ENCODE data around the gene SSUH2. TPM values are rescaled to one million over a fixed set of nuclear protein-coding genes. Genes with fewer than 3 reads are reported as not detected.
A peak's percentile ranks its signal among the peaks of the same experiment; 100 is the strongest.
"Not testable (repeated sequence)": the region's sequence is repeated elsewhere in the genome, so short reads cannot be mapped to it uniquely, and the experiment has no call there.

SSUH2 gene
- total and polyA plus RNA-seq, 4 donors, result 0.79 to 2.3 (median 1.2) TPM

DNA sequence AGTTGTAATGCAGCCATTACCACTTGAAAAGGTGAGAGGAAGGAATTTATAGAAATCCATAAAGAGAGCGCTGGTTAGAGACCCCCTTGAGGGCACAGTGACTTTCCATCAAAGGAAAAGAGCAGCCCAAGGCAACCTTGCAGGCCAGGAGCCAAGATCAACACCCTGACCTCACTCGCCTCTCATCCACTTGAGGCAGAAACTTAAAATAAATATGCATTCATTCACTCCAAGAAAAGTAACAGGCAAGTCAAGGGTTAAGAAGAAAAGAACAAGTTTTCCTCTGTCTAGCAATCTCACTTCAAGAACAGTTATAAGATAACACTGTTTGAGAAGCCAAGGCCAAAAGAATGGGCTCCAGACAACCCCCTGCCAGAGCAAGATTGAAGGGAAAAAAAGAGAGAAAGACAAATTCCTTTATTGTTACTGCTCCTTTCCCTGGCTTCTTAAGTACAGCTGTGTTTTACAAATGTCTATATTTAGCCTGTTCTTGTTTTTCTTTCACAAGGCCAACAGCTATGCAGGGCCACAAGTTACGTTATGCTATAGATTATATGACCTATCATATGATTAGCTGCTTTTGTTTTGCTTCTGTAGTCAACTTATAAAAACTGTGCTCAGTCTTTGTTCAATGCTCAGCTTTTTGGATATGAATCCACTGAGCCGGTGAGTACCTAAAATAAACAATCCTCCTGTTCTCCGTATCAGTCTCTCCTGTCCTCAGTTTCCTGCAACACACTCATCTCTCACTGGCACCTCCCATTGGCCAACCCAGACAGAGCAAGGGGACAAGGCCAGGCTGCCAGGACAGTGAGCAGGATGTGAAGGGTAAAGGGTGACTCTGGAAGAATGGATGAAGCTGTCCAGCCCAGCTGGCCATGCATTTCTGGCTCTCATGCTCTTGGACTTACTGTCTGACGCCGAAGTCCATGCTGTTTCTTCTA lies 15.8 kb upstream of the SSUH2 start:
- Histone ChIP-seq H3K36me3 (ENCODE audit: control insufficient read depth, insufficient read depth, low read length) (no peaks in the 10 kb centered on the region), H3K9me3 (ENCODE audit: control insufficient read depth, insufficient read depth, low read length) (no peaks in the 10 kb centered on the region), H3K27ac (ENCODE audit: low read depth, low read length) (peak overlapping the region; percentile 65), H3K4me3 (ENCODE audit: low read depth, low read length) (no peak overlapping the region), H3K27me3 (ENCODE audit: control insufficient read depth, insufficient read depth, low read length) (no peaks in the 10 kb centered on the region), H3K4me1 (ENCODE audit: control insufficient read depth, insufficient read depth, low read length) (peaks cover 29% of the 10 kb centered on the region)
- DNase-seq (ENCODE audit: low read depth in 4 of 6, low spot score in 6 of 6), result peak in 1 of 6 donors; percentile 43
- WGBS (ENCODE audit: insufficient coverage), result 69% methylated on average over 5 of the region's 7 CpGs

GRCh38 chr3:8659242-8659641 lies 14.6 kb upstream of the SSUH2 start:
- no peaks in the 10 kb centered on the region for H3K36me3 ChIP-seq (ENCODE audit: control insufficient read depth, insufficient read depth, low read length)
- no peak overlapping the region for H3K4me3 ChIP-seq (ENCODE audit: low read depth, low read length)
- no peak for DNase-seq (ENCODE audit: low read depth in 4 of 6, low spot score in 6 of 6)
- H3K9me3 ChIP-seq (ENCODE audit: control insufficient read depth, insufficient read depth, low read length), result no peaks in the 10 kb centered on the region
- H3K4me1 ChIP-seq (ENCODE audit: control insufficient read depth, insufficient read depth, low read length), result peaks cover 28% of the 10 kb centered on the region
- no peak overlapping the region for H3K27ac ChIP-seq (ENCODE audit: low read depth, low read length)
- H3K27me3 ChIP-seq (ENCODE audit: control insufficient read depth, insufficient read depth, low read length), result no peaks in the 10 kb centered on the region
- 100% methylated on average over 2 of the region's 4 CpGs for WGBS (ENCODE audit: insufficient coverage)

GRCh38 chr3:8658306-8659212 lies 14.0 kb upstream of the SSUH2 start:
- peak overlapping the region; percentile 40 for H3K27ac ChIP-seq (ENCODE audit: low read depth, low read length)
- no peaks in the 10 kb centered on the region for H3K9me3 ChIP-seq (ENCODE audit: control insufficient read depth, insufficient read depth, low read length)
- no peak overlapping the region for H3K4me3 ChIP-seq (ENCODE audit: low read depth, low read length)
- WGBS (ENCODE audit: insufficient coverage), result 23% methylated on average over 10 of the region's 12 CpGs
- no peaks in the 10 kb centered on the region for H3K36me3 ChIP-seq (ENCODE audit: control insufficient read depth, insufficient read depth, low read length)
- peak in 2 of 6 donors; percentile 30 to 66 for DNase-seq (ENCODE audit: low read depth in 4 of 6, low spot score in 6 of 6)
- H3K4me1 ChIP-seq (ENCODE audit: control insufficient read depth, insufficient read depth, low read length), result peaks cover 24% of the 10 kb centered on the region
- no peaks in the 10 kb centered on the region for H3K27me3 ChIP-seq (ENCODE audit: control insufficient read depth, insufficient read depth, low read length)

DNA sequence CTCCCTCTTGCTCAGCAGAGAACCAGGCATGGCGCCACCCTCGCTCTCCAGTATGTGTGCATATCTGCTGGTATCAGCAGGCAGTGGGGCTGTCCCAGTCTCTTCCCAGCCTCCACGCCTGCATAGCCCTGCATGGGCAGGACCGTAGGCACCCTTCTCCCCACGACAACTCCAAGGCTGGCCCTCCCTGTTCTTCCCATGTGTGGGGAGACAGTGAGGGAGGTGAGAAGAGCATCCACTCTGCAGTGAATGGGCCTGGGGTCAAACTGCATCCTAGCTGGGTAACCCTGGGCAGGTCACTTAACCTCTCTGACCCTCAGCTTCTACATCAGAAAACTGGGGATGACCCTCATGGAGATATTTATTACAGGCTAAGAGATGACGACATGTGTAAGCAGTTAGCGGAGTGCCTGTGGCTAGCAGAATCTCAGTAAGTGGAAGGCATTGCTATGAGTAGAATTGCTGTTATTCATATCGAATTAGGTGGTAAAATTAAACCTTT lies 13.3 kb upstream of the SSUH2 start:
- WGBS (ENCODE audit: insufficient coverage), result 90% methylated on average over 5 of the region's 8 CpGs
- no peak for DNase-seq (ENCODE audit: low read depth in 4 of 6, low spot score in 6 of 6)

DNA sequence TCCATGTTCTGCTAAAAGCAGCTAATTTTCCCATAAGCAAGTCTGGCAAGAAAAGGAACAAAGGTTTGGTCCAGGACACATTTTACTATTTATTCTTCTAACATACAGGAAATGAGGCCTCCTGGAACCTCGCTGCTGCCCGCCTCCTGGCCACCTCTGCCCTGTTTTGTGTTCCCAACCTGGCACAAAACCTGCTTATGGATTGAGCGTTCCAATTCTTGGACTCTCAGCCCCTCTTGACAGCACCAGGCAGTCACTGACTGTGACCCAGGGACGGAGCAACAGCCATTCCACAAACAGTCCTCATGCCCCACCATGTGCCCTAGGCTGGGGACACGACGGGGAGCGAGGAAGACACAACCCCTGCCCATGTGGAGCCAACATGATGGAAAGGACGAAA lies 11.6 kb upstream of the SSUH2 start:
- Histone ChIP-seq H3K4me3 (ENCODE audit: low read depth, low read length) (no peak overlapping the region), H3K36me3 (ENCODE audit: control insufficient read depth, insufficient read depth, low read length) (no peaks in the 10 kb centered on the region), H3K9me3 (ENCODE audit: control insufficient read depth, insufficient read depth, low read length) (no peaks in the 10 kb centered on the region), H3K4me1 (ENCODE audit: control insufficient read depth, insufficient read depth, low read length) (peaks cover 29% of the 10 kb centered on the region), H3K27me3 (ENCODE audit: control insufficient read depth, insufficient read depth, low read length) (no peaks in the 10 kb centered on the region), H3K27ac (ENCODE audit: low read depth, low read length) (no peak overlapping the region)
- 70% methylated on average over 4 of the region's 8 CpGs for WGBS (ENCODE audit: insufficient coverage)
- no peak for DNase-seq (ENCODE audit: low read depth in 4 of 6, low spot score in 6 of 6)

More for the DNA sequence above, 13.3 kb upstream of the SSUH2 start:
- H3K9me3 ChIP-seq (ENCODE audit: control insufficient read depth, insufficient read depth, low read length), result no peaks in the 10 kb centered on the region
- H3K36me3 ChIP-seq (ENCODE audit: control insufficient read depth, insufficient read depth, low read length), result no peaks in the 10 kb centered on the region
- H3K27ac ChIP-seq (ENCODE audit: low read depth, low read length), result peak overlapping the region; percentile 40
- no peak overlapping the region for H3K4me3 ChIP-seq (ENCODE audit: low read depth, low read length)
- no peaks in the 10 kb centered on the region for H3K27me3 ChIP-seq (ENCODE audit: control insufficient read depth, insufficient read depth, low read length)
- peaks cover 24% of the 10 kb centered on the region for H3K4me1 ChIP-seq (ENCODE audit: control insufficient read depth, insufficient read depth, low read length)

GRCh38 chr3:8655387-8655835 lies 10.8 kb upstream of the SSUH2 start:
- Histone ChIP-seq H3K27ac (ENCODE audit: low read depth, low read length) (no peak overlapping the region), H3K4me1 (ENCODE audit: control insufficient read depth, insufficient read depth, low read length) (peaks cover 33% of the 10 kb centered on the region), H3K4me3 (ENCODE audit: low read depth, low read length) (no peak overlapping the region), H3K9me3 (ENCODE audit: control insufficient read depth, insufficient read depth, low read length) (no peaks in the 10 kb centered on the region), H3K36me3 (ENCODE audit: control insufficient read depth, insufficient read depth, low read length) (no peaks in the 10 kb centered on the region), H3K27me3 (ENCODE audit: control insufficient read depth, insufficient read depth, low read length) (no peaks in the 10 kb centered on the region)
- no peak for DNase-seq (ENCODE audit: low read depth in 4 of 6, low spot score in 6 of 6)
- 82% methylated on average over 7 of the region's 10 CpGs for WGBS (ENCODE audit: insufficient coverage)

DNA sequence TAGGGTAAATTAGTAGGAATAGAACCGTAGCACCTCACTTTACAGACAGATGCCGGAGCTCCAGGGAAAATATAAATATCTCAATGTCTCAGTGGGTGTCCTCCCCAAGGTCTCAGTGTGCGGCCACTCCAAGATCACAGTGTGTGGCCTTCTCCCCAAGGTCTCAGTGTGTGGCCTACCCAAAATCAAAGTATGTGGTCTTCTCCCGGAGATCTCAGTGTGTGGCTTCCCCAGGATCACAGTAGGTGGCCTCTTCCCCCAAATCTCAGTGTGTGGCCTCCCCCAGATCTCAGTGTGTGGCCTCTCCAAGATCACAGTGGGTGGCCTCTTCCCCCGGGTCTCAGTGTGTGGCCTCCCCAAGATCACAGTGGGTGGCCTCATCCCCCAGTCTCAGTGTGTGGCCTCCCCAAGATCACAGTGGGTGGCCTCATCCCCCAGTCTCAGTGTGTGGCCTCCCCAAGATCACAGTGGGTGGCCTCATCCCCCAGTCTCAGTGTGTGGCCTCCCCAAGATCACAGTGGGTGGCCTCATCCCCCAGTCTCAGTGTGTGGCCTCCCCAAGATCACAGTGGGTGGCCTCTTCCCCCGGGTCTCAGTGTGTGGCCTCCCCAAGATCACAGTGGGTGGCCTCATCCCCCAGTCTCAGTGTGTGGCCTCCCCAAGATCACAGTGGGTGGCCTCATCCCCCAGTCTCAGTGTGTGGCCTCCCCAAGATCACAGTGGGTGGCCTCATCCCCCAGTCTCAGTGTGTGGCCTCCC lies 10.2 kb upstream of the SSUH2 start:
- WGBS (ENCODE audit: insufficient coverage), result 93% methylated on average over 3 of the region's 6 CpGs

DNA sequence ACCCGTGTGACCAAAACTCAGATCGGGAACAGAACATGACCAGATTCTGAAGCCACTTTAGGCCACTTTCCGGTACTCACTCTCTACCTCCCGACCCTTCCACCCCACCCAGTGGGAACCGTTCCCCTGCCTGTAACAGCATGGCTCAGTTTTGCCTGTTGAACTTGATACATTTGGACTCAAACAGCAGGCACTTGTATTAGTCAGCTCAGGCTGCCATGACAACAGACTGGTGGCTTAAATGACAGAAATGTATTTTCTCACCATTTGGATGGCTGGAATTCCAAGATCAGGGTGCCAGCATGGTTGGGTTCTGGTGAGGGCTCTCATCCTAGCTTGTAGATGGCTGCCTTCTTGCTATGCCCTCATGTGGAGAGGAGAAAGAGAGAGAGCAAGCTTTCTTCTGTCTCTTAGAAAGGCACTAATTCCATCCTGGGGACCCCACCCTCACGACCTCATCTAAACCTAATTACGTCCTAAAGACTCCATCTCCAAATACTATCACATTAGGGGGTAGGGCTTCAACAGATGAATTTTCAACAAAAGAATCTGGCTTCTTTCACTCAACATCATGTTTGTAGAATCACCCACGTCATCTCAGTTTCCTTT lies 9.3 kb upstream of the SSUH2 start:
- no peak overlapping the region for H3K27ac ChIP-seq (ENCODE audit: low read depth, low read length)
- WGBS (ENCODE audit: insufficient coverage), result 96% methylated on average over 6 of the region's 8 CpGs

More for the DNA sequence above, 10.2 kb upstream of the SSUH2 start:
- H3K9me3 ChIP-seq (ENCODE audit: control insufficient read depth, insufficient read depth, low read length); DNase-seq (ENCODE audit: low read depth in 4 of 6, low spot score in 6 of 6); H3K27me3 ChIP-seq (ENCODE audit: control insufficient read depth, insufficient read depth, low read length); H3K4me3 ChIP-seq (ENCODE audit: low read depth, low read length); H3K27ac ChIP-seq (ENCODE audit: low read depth, low read length); H3K36me3 ChIP-seq (ENCODE audit: control insufficient read depth, insufficient read depth, low read length): not testable (repeated sequence)
- H3K4me1 ChIP-seq (ENCODE audit: control insufficient read depth, insufficient read depth, low read length), result peaks cover 29% of the 10 kb centered on the region

More for the DNA sequence above, 9.3 kb upstream of the SSUH2 start:
- no peaks in the 10 kb centered on the region for H3K36me3 ChIP-seq (ENCODE audit: control insufficient read depth, insufficient read depth, low read length)
- no peak overlapping the region for H3K4me3 ChIP-seq (ENCODE audit: low read depth, low read length)
- peaks cover 25% of the 10 kb centered on the region for H3K4me1 ChIP-seq (ENCODE audit: control insufficient read depth, insufficient read depth, low read length)
- H3K9me3 ChIP-seq (ENCODE audit: control insufficient read depth, insufficient read depth, low read length), result no peaks in the 10 kb centered on the region
- no peaks in the 10 kb centered on the region for H3K27me3 ChIP-seq (ENCODE audit: control insufficient read depth, insufficient read depth, low read length)
- no peak for DNase-seq (ENCODE audit: low read depth in 4 of 6, low spot score in 6 of 6)
